Measurements from ENCODE around the gene BRD1.
A peak's percentile ranks its signal among the peaks of the same experiment; 100 is the strongest.
"Not testable (repeated sequence)": the region's sequence is repeated elsewhere in the genome, so short reads cannot be mapped to it uniquely, and the experiment has no call there.

The BRD1 gene

GRCh38 chr22:49768951-49769690 is 58.6 kb downstream of the BRD1 start:
- DNase-seq (ENCODE audit: low spot score): peak; percentile 70

GRCh38 chr22:49768077-49768910 is 59.4 kb downstream of the BRD1 start:
- peak; percentile 61 for DNase-seq (ENCODE audit: low spot score)

- peak; percentile 65 for DNase-seq (ENCODE audit: low spot score)
Measured at GRCh38 chr22:49767355-49768062, 60.2 kb downstream of the BRD1 start.

- peak; percentile 53 for DNase-seq (ENCODE audit: low spot score)
Measured at GRCh38 chr22:49765951-49766350, 61.7 kb downstream of the BRD1 start.

GRCh38 chr22:49765091-49765771 is 62.4 kb downstream of the BRD1 start:
- peak; percentile 56 for DNase-seq (ENCODE audit: low spot score)

GRCh38 chr22:49764127-49764581 is 63.5 kb downstream of the BRD1 start:
- DNase-seq (ENCODE audit: low spot score): peak; percentile 62

GRCh38 chr22:49763696-49764095 is 64.0 kb downstream of the BRD1 start:
- peak; percentile 54 for DNase-seq (ENCODE audit: low spot score)

GRCh38 chr22:49763138-49763537 is 64.5 kb downstream of the BRD1 start:
- DNase-seq (ENCODE audit: low spot score): peak; percentile 25

- not testable (repeated sequence) for DNase-seq (ENCODE audit: low spot score)
Measured at GRCh38 chr22:49762571-49762970, 65.1 kb downstream of the BRD1 start.

GRCh38 chr22:49761836-49762235 is 65.8 kb downstream of the BRD1 start:
- peak; percentile 14 for DNase-seq (ENCODE audit: low spot score)

GRCh38 chr22:49760630-49761571 is 66.8 kb downstream of the BRD1 start:
- DNase-seq (ENCODE audit: low spot score): peak; percentile 59

GRCh38 chr22:49760280-49760629 is 67.4 kb downstream of the BRD1 start:
- no peak for DNase-seq (ENCODE audit: low spot score)

- peak; percentile 61 for DNase-seq (ENCODE audit: low spot score)
Measured at GRCh38 chr22:49756676-49757075, 71.0 kb downstream of the BRD1 start.

GRCh38 chr22:49756201-49756600 is 71.5 kb downstream of the BRD1 start:
- DNase-seq (ENCODE audit: low spot score): peak; percentile 42

GRCh38 chr22:49755631-49756001 is 72.1 kb downstream of the BRD1 start:
- peak; percentile 26 for DNase-seq (ENCODE audit: low spot score)

GRCh38 chr22:49754696-49755630 is 72.7 kb downstream of the BRD1 start:
- peak; percentile 59 for DNase-seq (ENCODE audit: low spot score)

GRCh38 chr22:49753961-49754695 is 73.5 kb downstream of the BRD1 start:
- DNase-seq (ENCODE audit: low spot score): peak; percentile 53

- no peak for DNase-seq (ENCODE audit: low spot score)
Measured at GRCh38 chr22:49753276-49753890, 74.3 kb downstream of the BRD1 start.

Data from left forelimb (tissue), 1 donor.